CD1c-positive myeloid dendritic cell (primary cell): Measurements from ENCODE around the gene ANKRD10.
"Not testable (repeated sequence)": the region's sequence is repeated elsewhere in the genome, so short reads cannot be mapped to it uniquely, and the experiment has no call there.

Experiments used
- DNase-seq: peaks from one replicate; pipeline ENCODE4 v3.0.0-alpha.2; 2016; ENCODE audit errors: extremely low spot score

ANKRD10 gene

DNA sequence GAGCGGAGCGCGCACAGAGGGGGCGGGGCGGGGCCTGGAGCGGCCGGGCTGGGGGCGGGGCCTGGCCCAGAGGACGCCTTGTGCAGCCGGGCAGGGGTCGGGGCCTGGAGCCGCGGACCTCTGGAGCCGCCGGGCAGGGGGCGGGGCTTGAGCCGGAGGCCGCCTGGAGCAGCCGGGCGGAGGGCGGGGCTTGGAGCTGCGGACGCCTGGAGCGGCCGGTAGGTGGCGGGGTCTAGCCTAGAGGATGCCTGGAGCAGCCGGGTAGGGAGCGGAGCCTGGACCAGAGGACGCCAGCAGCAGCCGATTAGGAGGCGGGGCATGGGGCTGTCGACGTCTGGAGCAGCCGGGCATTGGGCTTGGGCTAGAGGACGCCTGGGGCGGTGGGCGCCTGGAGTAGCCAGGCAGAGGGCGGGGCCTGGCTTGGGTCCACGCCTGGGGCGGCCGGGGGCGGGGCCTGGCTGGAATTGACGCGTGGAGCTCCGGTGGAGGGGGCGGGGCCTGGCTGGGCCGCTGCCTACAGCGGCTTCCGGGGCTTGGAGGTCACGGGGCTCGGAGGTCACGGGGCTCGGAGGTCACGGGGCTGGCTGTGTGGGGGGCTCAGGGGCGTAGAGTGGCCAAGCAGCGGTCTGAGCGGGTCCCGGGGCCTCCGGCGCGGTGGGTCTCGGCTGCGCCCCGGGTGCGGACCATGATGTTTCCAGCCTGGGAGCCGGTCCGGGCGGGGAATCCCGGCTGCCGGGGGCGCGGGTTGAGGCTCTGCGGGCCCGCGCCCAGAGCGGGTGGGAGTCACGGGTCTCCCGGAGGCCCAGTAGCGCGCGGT lies at the start of gene ANKRD10:
TSS of gene ANKRD10 (minus strand) at position 13 of the 817 bp plus-strand sequence. CDS start 135 bp downstream, outside the sequence.
- peak; percentile 98 for DNase-seq

DNA sequence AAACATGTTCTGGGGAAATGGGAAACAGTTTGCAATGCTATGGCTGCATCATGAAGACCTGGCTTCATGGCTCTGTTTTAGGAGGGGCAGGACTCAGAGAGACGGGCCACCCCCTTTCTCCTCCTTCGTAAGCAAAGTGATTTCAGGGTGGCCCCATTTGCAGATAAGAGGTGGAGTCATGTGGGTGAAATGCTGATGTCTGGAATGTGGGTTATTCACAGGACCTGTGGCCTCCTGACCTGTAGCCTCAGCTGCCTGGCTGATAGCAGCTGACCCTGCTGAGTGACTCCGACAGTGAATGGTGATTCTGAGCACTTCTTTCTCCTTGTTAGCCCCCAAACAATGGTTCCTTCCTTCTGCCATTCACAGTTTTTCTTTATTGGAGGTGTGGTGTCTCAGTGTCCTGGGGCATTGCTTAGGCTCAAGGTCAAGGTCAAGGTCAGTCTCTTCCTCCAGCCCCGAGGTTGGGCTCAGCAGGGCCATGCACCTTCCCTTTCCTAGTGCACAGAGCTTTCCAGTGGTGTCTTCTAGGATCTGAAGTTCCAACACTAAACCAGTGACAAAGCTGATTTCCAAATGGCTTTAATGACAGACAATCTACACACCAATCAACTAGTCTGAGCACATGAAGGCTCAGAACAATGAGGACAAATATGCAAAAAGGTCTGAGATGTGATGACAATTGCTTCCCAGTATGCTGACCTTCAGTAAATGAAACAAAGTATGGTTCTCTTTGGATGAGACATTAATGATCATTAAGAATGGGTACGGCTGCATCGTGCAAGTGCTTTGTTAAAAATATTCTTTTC lies 49.6 kb upstream of the ANKRD10 start:
- no peak for DNase-seq

DNA sequence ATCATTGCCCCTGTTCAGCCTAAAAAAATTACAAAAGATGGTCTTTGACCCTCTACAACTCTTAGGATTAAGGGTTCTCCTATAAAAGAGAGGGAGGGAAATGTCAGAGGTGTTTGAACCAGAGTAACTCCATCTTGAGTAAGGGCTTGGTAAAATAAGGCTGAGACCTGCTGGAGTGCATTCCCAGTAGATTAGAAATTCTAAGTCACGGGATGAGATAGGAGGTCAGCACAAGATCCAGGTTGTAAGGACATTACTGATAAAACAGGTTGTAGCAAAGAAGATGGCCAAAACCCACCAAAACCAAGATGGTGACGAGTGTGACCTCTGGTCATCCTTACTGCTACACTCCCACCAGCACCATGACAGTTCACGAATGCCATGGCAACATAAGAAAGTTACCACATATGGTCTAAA lies 48.7 kb upstream of the ANKRD10 start:
- no peak for DNase-seq

DNA sequence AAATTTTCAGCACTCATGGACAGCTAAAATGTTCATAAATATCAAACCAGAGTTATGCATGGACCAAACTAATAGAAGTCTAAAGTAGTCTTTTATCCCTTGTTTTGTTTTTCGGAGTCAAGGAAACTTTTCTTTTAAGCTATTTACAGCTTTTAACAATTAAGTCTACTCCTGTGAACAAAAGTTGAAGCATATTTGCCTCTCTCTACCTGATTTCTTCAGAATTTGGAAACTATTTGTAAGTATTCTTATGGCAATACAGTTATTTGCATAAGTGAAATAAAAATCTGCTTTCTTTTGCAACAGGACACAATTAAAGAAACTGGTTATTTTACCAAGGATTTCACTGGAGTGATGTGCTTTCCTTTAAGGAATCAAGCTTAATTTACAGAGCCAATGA lies 47.1 kb upstream of the ANKRD10 start:
- DNase-seq: no peak

DNA sequence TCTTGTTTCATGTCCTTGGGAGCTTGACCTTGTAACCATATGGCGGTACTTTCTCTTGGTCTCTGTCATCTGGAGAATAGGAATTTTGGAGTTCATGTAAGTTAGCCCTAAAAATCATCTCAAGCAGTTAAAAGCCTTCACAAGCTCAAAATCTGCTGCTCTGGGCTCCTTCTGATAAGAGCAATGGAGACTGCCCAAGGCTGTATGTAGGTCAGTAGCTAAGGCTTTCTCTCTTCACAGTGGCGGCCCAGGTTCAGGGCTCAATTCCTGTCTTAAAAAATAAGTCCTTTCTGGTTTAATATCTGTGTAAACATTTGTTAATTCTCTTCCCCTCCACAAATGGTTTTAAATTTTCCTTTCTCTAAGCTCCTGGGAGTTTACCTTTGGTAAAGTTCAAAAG lies 45.3 kb upstream of the ANKRD10 start:
- no peak for DNase-seq

DNA sequence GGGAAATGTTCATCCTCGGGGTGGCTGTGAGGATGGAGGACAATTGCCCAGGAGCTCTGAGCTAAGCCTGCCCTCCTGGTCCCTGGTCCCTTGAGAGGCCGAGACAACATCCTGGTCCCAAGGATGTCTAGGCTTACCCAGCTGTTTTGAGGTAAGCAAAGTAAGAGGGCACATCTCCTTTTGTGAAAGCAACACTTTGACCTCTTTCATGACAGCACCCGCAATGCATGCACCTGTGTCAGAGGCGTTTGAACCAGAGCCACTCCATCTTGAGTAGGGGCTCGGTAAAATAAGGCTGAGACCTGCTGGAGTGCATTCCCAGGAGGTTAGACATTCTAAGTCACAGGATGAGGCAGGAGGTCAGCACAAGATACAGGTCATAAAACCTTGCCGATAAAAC lies 43.1 kb upstream of the ANKRD10 start:
- no peak for DNase-seq

DNA sequence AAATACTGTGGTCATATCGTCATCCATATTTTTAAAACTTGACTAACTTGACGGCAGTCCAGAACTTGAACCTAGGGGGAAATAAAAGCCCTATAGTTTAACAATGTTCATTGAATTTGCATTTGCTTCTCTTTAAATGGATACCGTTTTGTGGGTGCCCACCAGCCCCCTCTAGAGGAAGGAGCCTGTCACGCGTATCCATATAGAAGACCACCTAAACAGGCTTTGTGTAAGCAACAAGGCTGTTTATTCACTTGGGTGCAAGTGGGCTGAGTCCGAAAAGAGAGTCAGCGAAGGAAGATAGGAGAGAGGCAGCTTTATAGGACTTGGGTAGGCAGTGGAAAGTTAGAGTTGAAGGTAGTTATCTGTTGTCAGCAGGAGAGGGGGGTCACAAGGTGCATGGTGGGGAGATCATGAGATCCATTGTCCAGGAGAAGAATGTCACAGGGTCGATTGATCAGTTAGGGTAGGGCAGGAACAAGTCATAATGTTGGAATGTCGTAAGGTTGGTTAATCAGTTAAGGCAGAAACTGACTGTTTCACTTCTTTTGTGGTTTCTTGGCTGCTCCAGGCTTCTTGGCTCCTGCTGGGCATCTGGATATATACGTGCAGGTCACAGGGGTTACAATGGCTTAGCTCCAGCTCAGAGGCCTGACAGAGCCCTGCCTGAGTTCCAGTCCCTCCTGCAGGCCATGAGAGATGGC lies 42.5 kb upstream of the ANKRD10 start:
- no peak for DNase-seq

DNA sequence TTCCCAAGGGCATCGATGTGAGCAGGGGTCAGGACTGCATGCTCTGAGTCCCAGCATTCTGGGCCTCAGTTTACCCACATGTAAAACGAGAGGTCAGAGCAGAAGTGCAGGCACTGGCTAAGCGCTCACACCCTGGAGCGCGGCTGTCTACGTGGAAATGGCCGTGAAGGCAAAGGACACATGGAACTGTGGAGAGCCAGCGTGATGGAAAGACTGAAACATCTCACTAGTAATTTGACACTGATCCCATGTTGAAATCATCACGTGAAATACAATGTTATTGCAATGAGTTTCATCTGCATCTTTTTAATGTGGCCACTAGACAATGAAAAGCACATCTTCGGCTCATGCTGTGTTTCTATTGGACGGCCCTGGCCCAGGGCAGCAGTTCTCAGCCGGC lies 41.3 kb upstream of the ANKRD10 start:
- DNase-seq: not testable (repeated sequence)

DNA sequence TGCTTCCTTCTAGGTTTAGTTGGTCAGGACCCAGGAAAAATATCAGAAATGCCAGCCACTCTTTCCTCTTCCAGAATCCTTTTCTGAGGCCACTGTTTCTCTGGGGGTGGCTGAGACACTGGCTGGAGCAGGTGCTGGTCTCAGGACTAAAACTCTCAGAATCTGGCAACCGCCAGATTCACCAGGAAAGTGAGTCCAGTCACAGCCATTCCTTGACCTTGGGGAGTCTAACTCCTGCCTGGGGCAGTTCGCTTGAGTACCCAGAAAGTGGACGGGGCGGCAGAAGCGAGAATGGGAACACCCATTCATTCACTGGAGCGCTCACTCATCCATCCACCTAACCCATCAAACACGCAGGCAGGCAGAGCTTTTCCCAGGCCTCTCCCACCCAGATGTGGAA lies 40.7 kb upstream of the ANKRD10 start:
- not testable (repeated sequence) for DNase-seq

DNA sequence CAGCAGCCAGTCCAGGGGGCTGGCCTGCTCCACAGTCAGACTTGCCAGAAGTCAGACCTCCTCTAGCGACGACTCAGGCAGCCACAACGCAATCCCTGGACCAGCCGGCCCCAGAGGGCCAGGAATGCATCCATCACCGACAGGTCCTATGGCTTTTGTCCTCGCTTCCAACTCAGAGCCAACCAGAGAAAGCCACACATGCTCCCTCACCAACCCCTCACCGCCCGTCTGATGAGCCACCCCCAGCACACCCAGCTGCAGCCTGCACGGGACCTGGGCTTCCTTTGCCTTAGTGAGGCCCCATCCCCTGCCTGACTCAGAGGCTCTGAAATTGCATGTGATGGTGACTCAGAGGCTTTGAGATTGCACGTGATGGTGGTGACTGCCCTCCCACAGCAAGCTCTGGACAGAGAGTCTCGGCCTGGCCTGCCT lies 40.2 kb upstream of the ANKRD10 start:
- DNase-seq: peak; percentile 59

DNA sequence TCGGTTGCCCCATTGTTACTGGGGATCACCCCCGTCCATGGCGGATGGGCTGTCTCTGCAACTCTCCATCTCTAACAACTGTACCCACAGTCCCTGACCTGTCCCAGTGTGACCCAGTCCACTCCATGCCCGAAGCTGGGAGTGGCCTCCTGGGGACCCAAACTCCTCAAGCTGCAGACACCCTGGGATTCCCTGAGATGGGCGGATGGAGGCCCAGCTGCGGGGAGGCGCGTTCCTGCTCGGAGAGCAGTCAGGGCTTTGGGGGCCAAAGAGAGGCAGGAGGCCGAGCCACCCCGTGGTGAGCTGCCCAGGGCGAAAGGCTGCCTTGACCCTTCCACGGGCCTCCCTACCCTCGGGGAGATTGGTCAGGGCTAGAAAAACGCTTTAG lies 39.7 kb upstream of the ANKRD10 start:
- not testable (repeated sequence) for DNase-seq

DNA sequence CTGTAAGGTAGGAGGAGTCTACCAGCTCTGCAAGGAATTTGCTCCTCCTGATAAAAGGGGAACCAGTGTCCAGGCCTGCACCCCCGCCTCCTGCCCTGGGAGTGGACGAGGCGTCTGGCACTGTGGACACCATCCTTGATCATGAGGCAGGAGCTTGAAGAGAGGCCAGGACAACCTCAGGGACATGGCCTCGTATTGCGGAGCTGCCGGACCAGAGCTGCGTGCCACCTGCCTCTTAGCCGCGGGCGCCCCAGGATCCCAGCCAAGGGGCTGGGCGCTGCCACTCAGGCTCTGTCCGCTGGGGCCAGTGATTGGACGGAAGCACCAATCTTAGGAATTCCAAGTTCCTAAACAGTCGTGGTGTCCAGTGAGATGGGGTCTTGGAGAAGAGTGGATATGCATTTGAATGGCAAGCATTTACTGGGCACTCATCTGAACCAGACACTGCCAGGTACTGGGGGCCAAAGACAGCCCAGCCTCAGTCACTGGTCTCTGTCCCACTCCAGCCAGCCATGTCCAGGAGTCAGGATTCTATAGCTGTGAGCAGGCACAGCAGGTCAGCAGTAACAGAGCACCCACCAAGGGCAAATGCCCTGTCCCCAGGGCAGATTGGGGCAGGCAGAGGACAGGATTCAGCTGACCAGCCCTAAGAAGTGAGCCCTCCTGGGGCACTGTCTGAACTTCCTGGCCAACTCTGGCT lies 39.1 kb upstream of the ANKRD10 start:
- no peak for DNase-seq

DNA sequence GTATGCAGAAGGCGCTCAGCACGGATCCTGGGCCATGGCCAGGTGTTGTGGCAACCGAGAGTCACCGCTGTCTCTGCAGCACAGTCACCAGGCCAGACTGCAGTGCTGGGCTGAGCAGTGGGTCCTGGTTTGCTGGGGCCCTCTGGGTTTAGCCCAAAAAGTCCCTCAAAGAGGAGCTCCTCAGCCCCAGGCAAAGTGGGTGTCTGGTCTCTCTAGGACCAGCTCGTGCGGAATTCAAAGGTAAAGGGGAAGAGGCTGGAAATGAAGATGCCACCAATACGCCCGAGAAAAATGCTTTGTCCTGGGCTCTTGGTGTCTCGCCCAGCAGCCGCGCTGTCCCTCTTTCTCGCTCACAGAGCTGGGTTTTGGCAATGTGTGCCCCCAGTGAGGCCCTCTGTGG lies 38.5 kb upstream of the ANKRD10 start:
- no peak for DNase-seq

DNA sequence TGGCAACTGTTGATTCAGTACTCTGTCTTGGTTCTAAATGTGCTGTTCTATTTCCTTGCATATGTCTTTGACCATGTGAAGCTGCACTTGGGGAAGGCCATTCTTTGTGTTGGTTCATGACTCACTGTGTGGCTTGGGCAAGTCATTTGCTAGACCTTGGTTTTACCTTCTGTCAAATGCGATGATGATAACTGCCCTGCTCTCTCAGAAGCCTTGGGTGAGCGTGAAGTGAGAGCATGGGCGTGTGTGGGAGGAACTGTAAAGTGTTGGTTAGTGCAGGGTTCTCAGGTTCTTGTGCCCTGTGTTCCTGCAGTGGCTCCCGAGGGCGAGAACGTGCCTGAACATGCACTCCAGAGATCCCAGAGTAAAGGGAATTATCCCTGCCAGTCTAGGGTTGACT lies 37.3 kb upstream of the ANKRD10 start:
- DNase-seq: not testable (repeated sequence)

DNA sequence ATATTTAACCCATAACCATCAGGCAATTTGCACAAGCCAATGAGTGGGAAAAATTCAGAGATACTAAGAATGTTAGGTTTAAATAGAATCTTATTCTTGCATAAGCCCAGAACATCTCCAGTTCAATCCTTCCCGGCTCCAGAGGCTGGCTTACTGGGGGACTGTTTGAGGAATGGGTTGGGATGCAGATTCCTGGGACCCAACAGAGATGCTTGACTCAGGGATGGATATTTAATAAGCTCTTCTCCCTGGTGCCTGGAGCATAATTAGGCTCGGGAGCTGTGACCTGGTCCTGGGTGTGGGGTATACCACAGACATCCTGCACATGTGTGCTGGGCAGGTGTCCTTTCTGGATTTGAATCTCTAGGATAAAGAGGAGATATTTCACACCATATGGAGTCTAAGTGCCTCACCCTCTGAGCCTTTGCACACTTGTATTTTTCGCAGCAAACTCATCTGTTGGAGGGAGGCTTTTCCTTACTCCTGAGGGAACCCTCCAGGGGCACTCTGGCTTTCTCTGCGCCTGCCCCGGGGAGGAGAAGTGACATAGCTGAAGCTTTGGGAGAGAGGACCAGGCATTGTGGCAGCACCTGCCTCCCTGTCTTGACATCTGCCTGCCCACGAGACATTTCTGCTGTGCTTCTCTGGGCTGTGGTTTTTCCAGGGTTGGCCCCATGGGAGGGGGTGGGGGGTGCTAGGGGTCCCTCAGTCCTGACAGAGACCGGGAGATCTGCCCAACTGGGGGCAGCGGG lies 36.1 kb upstream of the ANKRD10 start:
- no peak for DNase-seq

DNA sequence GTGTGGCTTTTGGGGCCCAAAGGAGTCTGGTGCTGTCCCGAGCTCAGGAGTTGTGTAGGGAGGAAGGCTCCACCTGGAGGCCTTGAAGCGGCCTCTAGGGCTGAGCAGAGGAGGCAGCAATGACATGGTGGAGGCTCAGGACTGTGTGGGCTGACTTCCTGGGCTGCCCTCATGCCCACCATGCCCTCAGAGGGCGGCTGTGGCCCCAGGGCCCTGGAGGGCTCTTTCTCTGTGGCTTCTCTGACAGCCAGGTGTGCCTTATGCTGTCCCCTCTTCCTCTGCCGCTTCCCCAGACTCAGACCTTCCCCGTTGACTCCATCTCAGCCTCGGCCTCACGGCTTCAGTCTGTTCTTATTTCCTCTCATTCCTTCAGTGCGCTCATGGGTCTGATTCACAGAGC lies 35.5 kb upstream of the ANKRD10 start:
- no peak for DNase-seq

DNA sequence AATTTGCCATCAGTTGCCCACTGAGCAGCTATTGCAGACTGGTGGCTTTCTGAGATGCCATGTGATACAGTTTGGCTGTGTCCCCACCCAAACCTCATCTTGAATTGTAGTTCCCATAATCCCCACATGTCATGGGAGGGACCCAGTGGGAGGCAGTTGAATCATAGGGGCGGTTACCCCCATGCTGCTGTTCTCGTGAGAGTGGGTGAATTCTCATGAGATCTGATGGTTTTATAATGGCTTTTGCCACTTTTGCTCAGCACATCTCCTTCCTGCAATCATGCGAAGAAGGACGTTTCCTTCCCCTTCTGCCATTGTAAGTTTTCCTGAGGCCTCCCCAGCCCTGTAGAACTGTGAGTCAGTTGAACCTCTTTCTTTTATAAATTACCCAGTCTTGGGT lies 34.8 kb upstream of the ANKRD10 start:
- DNase-seq: peak; percentile 11

DNA sequence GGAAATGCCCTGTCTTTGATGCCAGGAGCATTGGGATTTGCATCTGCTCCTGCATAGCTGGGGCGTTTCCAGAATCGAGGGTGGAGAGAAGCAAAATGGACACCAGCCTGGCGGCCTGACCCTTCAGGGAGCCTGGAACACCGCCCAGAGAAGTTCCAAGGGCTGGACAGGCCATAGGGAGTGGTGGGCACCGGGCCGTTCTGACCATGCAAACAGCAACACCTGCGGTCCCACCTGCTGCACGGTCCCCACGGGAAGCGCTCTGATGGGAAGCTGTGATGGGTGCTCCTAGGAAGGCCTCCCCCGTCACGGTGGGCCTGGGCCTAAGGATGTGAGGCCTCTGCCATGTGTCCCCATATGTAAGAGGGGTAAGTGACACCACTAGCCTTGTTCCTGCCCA lies 34.2 kb upstream of the ANKRD10 start:
- DNase-seq: no peak

DNA sequence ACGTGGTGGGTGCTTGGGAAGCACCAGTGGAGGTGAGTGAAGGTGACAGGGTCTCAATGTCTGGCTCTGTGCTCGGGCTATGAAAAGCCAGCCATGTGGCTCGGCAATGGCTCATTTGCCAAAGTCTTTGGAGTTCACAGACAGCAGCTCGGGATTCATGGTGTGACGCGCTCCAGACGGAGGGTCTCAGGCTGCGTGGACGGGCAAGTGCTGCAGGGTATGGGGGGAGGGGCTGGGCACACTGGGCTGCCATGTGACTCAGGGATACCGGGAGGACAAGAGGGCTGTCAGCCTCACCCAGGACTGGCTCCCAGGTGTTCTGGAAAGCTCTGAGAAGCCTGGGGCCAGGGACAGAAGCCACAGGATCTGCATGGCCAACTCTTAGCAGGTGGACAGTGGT lies 32.5 kb upstream of the ANKRD10 start:
- DNase-seq: not testable (repeated sequence)

DNA sequence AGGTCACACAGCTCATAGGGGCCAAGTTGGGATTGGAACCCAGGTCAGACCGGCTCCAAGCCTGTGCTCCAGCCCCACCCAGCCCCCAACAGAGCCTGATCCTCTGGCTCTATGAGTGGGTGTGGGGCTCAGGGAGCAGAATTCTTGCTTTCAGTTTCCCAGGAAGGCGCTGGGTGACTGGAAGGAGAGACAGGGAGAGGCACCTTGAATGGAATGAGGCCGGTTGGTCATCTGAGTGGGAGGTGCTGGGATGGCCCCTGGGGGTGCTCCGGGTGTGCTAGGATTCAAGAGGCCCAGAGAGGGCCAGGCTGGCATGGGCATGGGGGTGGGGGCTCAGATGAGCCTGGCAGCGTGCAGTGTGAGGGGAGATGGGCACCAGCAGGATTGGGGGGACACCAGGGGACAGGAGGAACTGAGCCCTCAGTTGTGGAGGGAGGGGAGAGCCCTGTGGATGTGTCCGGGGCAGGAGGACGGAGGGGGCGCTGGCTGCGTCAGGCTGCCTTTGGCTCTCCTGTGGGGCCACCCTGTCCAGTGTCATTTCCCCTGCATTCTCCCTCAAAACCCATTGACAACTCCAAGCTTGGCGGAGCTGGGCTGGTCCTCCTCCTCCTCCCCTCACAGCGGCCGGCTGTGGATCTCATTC lies 31.2 kb upstream of the ANKRD10 start:
- no peak for DNase-seq
